A549 (cell line): ENCODE results near the gene MAP1S. TPM values are rescaled to one million over a fixed set of nuclear protein-coding genes. Genes with fewer than 3 reads are reported as not detected.

Experiments used
- ATAC-seq, 2 experiments: fragments of 200-7000 bp in 1 of 2; fragments of >200 bp in 1 of 2; cut with Nextera tagmentation in 1 of 2; cut with Tn5 transposase in 1 of 2; 3 replicates each; pipeline versions ENCODE4 v1.8.0 to v1.9.1; 2018 to 2020; ENCODE audit warnings: mild to moderate bottlenecking in 1 of 2, moderate library complexity in 1 of 2
- CTCF ChIA-PET: fragments of 300-600 bp; sonication (Branson Sonifier 250); formaldehyde crosslinking; extraction: SDS; loops from one replicate; lab custom pipeline; 2021; ENCODE audit warnings: antibody characterized with exemption, inconsistent platforms; lab: Yijun Ruan, JAX
- POLR2A ChIA-PET: fragments of 350-600 bp; formaldehyde crosslinking; extraction: SDS; loops from one replicate; lab custom pipeline; 2021; ENCODE audit warnings: antibody characterized with exemption, inconsistent platforms; lab: Yijun Ruan, JAX
- DNase-seq, 2 experiments: peaks; one replicate each; pipeline versions ENCODE4 v3.0.0 to v3.0.0-alpha.2; 2011 to 2016; ENCODE audit warnings: low read depth in 1 of 2, low spot score in 1 of 2
- FAIRE-seq: peaks from 2 replicates; lab custom pipeline; 2011; peaks lifted over from hg19 to GRCh38; lab: Jason Lieb, UNC
- H3K27ac ChIP-seq, 2 experiments: fragments of >200 bp; sonication (Bioruptor Twin); formaldehyde crosslinking; 3 replicates each; pipeline ENCODE4 v1.5.1; 2016 to 2017
- H3K4me1 ChIP-seq: fragments of >200 bp; sonication (Bioruptor Twin); formaldehyde crosslinking; 3 replicates; pipeline ENCODE4 v1.6.1; 2016
- H3K4me2 ChIP-seq: fragments of >200 bp; sonication (Bioruptor Twin); formaldehyde crosslinking; 3 replicates; pipeline ENCODE4 v1.6.1; 2016
- H3K4me3 ChIP-seq: fragments of >200 bp; sonication (Bioruptor Twin); formaldehyde crosslinking; 3 replicates; pipeline ENCODE4 v1.5.1; 2016
- H3K9me3 ChIP-seq: fragments of >200 bp; sonication (Bioruptor Twin); formaldehyde crosslinking; 3 replicates; pipeline ENCODE4 v1.6.1; 2016
- CBX2 ChIP-seq: fragments of 200-600 bp; sonication (generic); IDR thresholded peaks from 2 replicates; pipeline ENCODE4 v1.6.1; 2016; ENCODE audit warnings: low read depth, mild to moderate bottlenecking, borderline replicate concordance
- CBX8 ChIP-seq: fragments of 200-600 bp; sonication (generic); IDR thresholded peaks from 2 replicates; pipeline ENCODE4 v1.6.1; 2016
- EHF ChIP-seq: fragments of 250-450 bp; sonication (Bioruptor Pico); IDR thresholded peaks from 2 replicates; pipeline ENCODE4 v1.5.0; 2020; ENCODE audit warnings: mild to moderate bottlenecking
- FOXS1 ChIP-seq: fragments of 250-450 bp; sonication (Bioruptor Pico); IDR thresholded peaks from 2 replicates; pipeline ENCODE4 v1.5.0; 2020; ENCODE audit warnings: mild to moderate bottlenecking, moderate library complexity
- HEYL ChIP-seq: fragments of 250-450 bp; sonication (Bioruptor Pico); IDR thresholded peaks from 2 replicates; pipeline ENCODE4 v1.8.0; 2021; ENCODE audit warnings: mild to moderate bottlenecking, moderate library complexity
- HOXA7 ChIP-seq: fragments of 250-450 bp; sonication (Bioruptor Pico); IDR thresholded peaks from 2 replicates; pipeline ENCODE4 v1.5.0; 2020; ENCODE audit warnings: mild to moderate bottlenecking, moderate library complexity
- HOXB13 ChIP-seq: fragments of 250-450 bp; sonication (Bioruptor Pico); IDR thresholded peaks from 2 replicates; pipeline ENCODE4 v1.5.0; 2020; ENCODE audit warnings: low read depth, mild to moderate bottlenecking, moderate library complexity
- JUN ChIP-seq, 2 experiments: fragments of >200 bp; sonication (Bioruptor Twin); formaldehyde crosslinking; IDR thresholded peaks; 2 replicates in 1 of 2; 3 replicates in 1 of 2; pipeline ENCODE4 v1.6.1; 2016 to 2017
- JUNB ChIP-seq: fragments of >200 bp; sonication (Bioruptor Twin); formaldehyde crosslinking; IDR thresholded peaks from 2 replicates; pipeline ENCODE4 v1.6.1; 2016
- KDM1A ChIP-seq: fragments of 200-600 bp; sonication (generic); IDR thresholded peaks from 2 replicates; pipeline ENCODE4 v1.6.1; 2016; ENCODE audit warnings: low read depth, mild to moderate bottlenecking
- KDM5A ChIP-seq: fragments of 200-600 bp; sonication (generic); IDR thresholded peaks from 2 replicates; pipeline ENCODE4 v1.6.1; 2016; ENCODE audit warnings: antibody characterized with exemption, mild to moderate bottlenecking
- MAFK ChIP-seq: fragments of 450-650 bp; IDR thresholded peaks from 2 replicates; pipeline ENCODE4 v1.6.1; 2014; ENCODE audit not compliant: partially characterized antibody
- MAZ ChIP-seq: fragments of 150-350 bp; IDR thresholded peaks from 2 replicates; pipeline ENCODE4 v1.6.1; 2014; ENCODE audit warnings: antibody characterized with exemption, low read depth, low read length, borderline replicate concordance
- NFE2L2 ChIP-seq: fragments of 150-350 bp; conservative IDR thresholded peaks from 2 replicates; pipeline ENCODE4 v1.6.1; 2014; ENCODE audit warnings: low read length
- PHF8 ChIP-seq: fragments of 200-600 bp; sonication (generic); IDR thresholded peaks from 2 replicates; pipeline ENCODE4 v1.6.1; 2016; ENCODE audit warnings: low read depth, mild to moderate bottlenecking, antibody characterized with exemption, moderate library complexity, borderline replicate concordance
- POLR2A ChIP-seq: IDR thresholded peaks from 2 replicates; pipeline ENCODE4 v1.6.1; 2012; ENCODE audit warnings: mild to moderate bottlenecking, low read length
- POLR2AphosphoS2 ChIP-seq: conservative IDR thresholded peaks from 2 replicates; pipeline ENCODE4 v1.6.1; 2012; ENCODE audit warnings: low read length, improper control_type of control experiment, inconsistent platforms
- RAD21 ChIP-seq, 2 experiments: fragments of >200 bp in 1 of 2; sonication (Bioruptor Twin) in 1 of 2; formaldehyde crosslinking in 1 of 2; IDR thresholded peaks in 1 of 2; conservative IDR thresholded peaks in 1 of 2; 2 replicates in 1 of 2; 3 replicates in 1 of 2; pipeline ENCODE4 v1.6.1; 2012 to 2018; ENCODE audit warnings: inconsistent platforms in 1 of 2
- RCOR1 ChIP-seq: fragments of 150-350 bp; IDR thresholded peaks from 2 replicates; pipeline ENCODE4 v1.6.1; 2014; ENCODE audit warnings: antibody characterized with exemption, low read length, low read depth
- RFX5 ChIP-seq: fragments of 450-650 bp; IDR thresholded peaks from 2 replicates; pipeline ENCODE4 v1.7.1; 2014; ENCODE audit warnings: antibody characterized with exemption, mild to moderate bottlenecking, moderate library complexity
- ZNF302 ChIP-seq: fragments of 250-450 bp; sonication (Bioruptor Pico); IDR thresholded peaks from 2 replicates; pipeline ENCODE4 v1.9.0; 2021; ENCODE audit warnings: inconsistent platforms, mild to moderate bottlenecking, moderate library complexity
- ZSCAN20 ChIP-seq: fragments of 250-450 bp; sonication (Bioruptor Pico); IDR thresholded peaks from 2 replicates; pipeline ENCODE4 v1.8.0; 2022; ENCODE audit warnings: mild to moderate bottlenecking, moderate library complexity
- WGBS: methylation state at CpG from one replicate; pipeline ENCODE4 v1.1.6; 2017; ENCODE audit errors: missing lambda C conversion rate; 5-methylcytosine and 5-hydroxymethylcytosine counted together
- polyA plus RNA-seq, 4 experiments: library from polyadenylated mRNA; depleted of rRNA in 3 of 4; stranded (reverse); fragments of >200 nt; fragmentation: RNase III in 1 of 4; extraction: RNeasy Plus Mini Kit Qiagen cat#74134 plus additional on column Dnase treatment in 1 of 4; gene quantifications; 2 replicates in 3 of 4; 3 replicates in 1 of 4; pipeline ENCODE4 v1.2.3, GENCODE V29; 2011 to 2017
- TF ChIP-seq, protein P1 (sequence below): fragments of >200 bp; sonication (Bioruptor Twin); formaldehyde crosslinking; IDR thresholded peaks from 2 replicates; pipeline ENCODE4 v1.6.1; 2016
- TF ChIP-seq, protein P2 (sequence below): IDR thresholded peaks from 2 replicates; pipeline ENCODE4 v1.6.1; 2012
- TF ChIP-seq, protein P3 (sequence below): fragments of >200 bp; sonication (Bioruptor Twin); formaldehyde crosslinking; IDR thresholded peaks from 3 replicates; pipeline ENCODE4 v1.5.1; 2016
- TF ChIP-seq, protein P4 (sequence below): fragments of 200-600 bp; sonication (generic); IDR thresholded peaks from 2 replicates; pipeline ENCODE4 v1.6.1; 2016; ENCODE audit warnings: antibody characterized with exemption, mild to moderate bottlenecking, moderate library complexity
- TF ChIP-seq, protein P5 (sequence below): fragments of >200 bp; sonication (Bioruptor Twin); formaldehyde crosslinking; IDR thresholded peaks from 3 replicates; pipeline ENCODE4 v1.6.1; 2016
- TF ChIP-seq, protein P6 (sequence below): IDR thresholded peaks from 2 replicates; pipeline ENCODE4 v1.6.1; 2012

The MAP1S gene
- polyA plus RNA-seq, 2 of the 4 experiments (the other 2 are of a cell fraction) = 8.3 to 26.9 TPM

DNA sequence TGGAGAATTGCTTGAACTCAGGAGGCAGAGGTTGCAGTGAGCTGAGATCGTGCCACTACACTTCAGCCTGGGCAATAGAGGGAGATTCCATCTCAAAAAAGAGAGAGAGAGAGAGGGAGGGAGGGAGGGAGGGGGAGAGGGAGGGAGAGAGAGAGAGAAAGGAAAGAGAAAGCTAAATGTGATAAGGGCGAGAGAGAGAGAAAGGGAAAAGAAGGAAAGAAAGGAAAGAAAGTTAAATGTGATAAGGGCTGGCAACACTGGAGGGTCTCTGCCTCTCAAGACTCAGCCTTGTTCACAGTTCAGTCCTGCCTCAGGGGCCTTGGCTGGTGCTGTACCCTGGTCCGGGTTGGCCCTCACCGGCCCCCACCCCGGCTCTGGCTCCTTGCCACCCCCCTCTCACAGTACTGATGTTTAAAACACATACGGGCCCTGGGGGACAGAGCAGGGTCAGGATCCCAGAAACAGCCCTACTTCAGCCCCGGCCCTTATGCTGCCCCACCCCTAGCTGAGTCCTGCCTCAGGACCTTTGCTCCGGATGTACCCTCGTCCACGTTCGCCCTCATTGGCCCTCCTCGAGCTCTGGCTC lies 3.5 kb downstream of the MAP1S start:
- CTCF ChIA-PET = interaction anchor here (0.7 to 1.5 kb wide), 2 partner anchors 45 to 117 kb away, joined by 3 read pairs; no protein-coding TSS in a partner anchor
- FAIRE-seq = no peak

DNA sequence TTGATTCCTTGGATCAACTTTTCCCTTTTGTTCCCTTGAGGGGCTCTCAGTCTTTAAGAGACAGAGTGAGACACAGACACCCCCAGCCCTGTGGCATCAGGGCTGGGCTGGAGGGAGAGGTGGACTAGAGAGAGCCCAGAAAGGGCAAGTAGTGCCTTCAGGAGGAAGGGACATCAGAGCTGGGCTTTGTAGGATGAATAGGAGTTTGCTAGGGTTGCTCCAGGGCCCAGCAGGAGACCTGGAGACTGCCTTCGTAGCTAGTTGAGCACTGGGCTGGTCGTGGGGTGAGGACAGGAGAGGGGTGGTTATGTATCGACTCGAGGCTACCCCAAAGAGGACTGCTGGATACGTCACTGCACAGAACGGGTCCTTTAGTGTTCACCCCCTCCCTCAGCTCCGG lies 5.4 kb downstream of the MAP1S start:
- ATAC-seq = no peak
- FAIRE-seq = no peak
- CTCF ChIA-PET = interaction anchor here (1.0 to 1.7 kb wide), 4 partner anchors 15 to 50 kb away, joined by 4 to 5 read pairs (median 4); no protein-coding TSS in a partner anchor
- POLR2A ChIA-PET = no interaction called here
- DNase-seq = no peak
- 84% methylated on average over 6 of the region's 7 CpGs for WGBS
- Histone ChIP-seq H3K4me1 (peaks cover 10% of the 10 kb centered on the region), H3K4me2 (no peak overlapping the region), H3K4me3 (no peak overlapping the region), H3K27ac (no peak overlapping the region), H3K9me3 (no peaks in the 10 kb centered on the region)
- no peak for TF ChIP-seq CBX8
- no peak for TF ChIP-seq KDM1A
- no peak for TF ChIP-seq EHF (CRISPR knock-in tag)
- no peak for TF ChIP-seq RFX5
- no peak for TF ChIP-seq NFE2L2
- no peak for TF ChIP-seq FOXS1 (CRISPR knock-in tag)
- TF ChIP-seq, protein P1, sequence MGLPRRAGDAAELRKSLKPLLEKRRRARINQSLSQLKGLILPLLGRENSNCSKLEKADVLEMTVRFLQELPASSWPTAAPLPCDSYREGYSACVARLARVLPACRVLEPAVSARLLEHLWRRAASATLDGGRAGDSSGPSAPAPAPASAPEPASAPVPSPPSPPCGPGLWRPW = no peak
- TF ChIP-seq JUN (IDR thresholded peaks at IDR 0.05) = no peak
- no peak for TF ChIP-seq ZNF302 (CRISPR knock-in tag)
- no peak for TF ChIP-seq RAD21 (conservative IDR thresholded peaks at IDR 0.05 in 1 of 2, IDR thresholded peaks at IDR 0.05 in 1 of 2)
- TF ChIP-seq MAFK = no peak
- TF ChIP-seq ZSCAN20 = no peak
- TF ChIP-seq POLR2AphosphoS2 = no peak
- no peak for TF ChIP-seq JUNB
- TF ChIP-seq, protein P2, sequence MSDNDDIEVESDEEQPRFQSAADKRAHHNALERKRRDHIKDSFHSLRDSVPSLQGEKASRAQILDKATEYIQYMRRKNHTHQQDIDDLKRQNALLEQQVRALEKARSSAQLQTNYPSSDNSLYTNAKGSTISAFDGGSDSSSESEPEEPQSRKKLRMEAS = no peak
- TF ChIP-seq PHF8 = no peak

More for the DNA sequence above, 3.5 kb downstream of the MAP1S start:
- DNase-seq (no peak), ATAC-seq (no peak)
- POLR2A ChIA-PET = no interaction called here
- H3K4me3 ChIP-seq = no peak overlapping the region
- 81% methylated on average over 5 of the region's 12 CpGs for WGBS
- peaks cover 14% of the 10 kb centered on the region for H3K4me1 ChIP-seq
- H3K27ac ChIP-seq = no peak overlapping the region
- no peaks in the 10 kb centered on the region for H3K9me3 ChIP-seq
- TF ChIP-seq POLR2AphosphoS2 (no peak), HEYL (CRISPR knock-in tag) (no peak), CBX2 (no peak), KDM1A (no peak), HOXB13 (CRISPR knock-in tag) (no peak), FOXS1 (CRISPR knock-in tag) (no peak), MAZ (no peak), POLR2A (no peak), HOXA7 (CRISPR knock-in tag) (no peak), KDM5A (no peak), RCOR1 (no peak), ZNF302 (CRISPR knock-in tag) (no peak)
- TF ChIP-seq, protein P3, sequence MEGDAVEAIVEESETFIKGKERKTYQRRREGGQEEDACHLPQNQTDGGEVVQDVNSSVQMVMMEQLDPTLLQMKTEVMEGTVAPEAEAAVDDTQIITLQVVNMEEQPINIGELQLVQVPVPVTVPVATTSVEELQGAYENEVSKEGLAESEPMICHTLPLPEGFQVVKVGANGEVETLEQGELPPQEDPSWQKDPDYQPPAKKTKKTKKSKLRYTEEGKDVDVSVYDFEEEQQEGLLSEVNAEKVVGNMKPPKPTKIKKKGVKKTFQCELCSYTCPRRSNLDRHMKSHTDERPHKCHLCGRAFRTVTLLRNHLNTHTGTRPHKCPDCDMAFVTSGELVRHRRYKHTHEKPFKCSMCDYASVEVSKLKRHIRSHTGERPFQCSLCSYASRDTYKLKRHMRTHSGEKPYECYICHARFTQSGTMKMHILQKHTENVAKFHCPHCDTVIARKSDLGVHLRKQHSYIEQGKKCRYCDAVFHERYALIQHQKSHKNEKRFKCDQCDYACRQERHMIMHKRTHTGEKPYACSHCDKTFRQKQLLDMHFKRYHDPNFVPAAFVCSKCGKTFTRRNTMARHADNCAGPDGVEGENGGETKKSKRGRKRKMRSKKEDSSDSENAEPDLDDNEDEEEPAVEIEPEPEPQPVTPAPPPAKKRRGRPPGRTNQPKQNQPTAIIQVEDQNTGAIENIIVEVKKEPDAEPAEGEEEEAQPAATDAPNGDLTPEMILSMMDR = no peak
- TF ChIP-seq, protein P4, sequence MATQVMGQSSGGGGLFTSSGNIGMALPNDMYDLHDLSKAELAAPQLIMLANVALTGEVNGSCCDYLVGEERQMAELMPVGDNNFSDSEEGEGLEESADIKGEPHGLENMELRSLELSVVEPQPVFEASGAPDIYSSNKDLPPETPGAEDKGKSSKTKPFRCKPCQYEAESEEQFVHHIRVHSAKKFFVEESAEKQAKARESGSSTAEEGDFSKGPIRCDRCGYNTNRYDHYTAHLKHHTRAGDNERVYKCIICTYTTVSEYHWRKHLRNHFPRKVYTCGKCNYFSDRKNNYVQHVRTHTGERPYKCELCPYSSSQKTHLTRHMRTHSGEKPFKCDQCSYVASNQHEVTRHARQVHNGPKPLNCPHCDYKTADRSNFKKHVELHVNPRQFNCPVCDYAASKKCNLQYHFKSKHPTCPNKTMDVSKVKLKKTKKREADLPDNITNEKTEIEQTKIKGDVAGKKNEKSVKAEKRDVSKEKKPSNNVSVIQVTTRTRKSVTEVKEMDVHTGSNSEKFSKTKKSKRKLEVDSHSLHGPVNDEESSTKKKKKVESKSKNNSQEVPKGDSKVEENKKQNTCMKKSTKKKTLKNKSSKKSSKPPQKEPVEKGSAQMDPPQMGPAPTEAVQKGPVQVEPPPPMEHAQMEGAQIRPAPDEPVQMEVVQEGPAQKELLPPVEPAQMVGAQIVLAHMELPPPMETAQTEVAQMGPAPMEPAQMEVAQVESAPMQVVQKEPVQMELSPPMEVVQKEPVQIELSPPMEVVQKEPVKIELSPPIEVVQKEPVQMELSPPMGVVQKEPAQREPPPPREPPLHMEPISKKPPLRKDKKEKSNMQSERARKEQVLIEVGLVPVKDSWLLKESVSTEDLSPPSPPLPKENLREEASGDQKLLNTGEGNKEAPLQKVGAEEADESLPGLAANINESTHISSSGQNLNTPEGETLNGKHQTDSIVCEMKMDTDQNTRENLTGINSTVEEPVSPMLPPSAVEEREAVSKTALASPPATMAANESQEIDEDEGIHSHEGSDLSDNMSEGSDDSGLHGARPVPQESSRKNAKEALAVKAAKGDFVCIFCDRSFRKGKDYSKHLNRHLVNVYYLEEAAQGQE = no peak
- TF ChIP-seq, protein P5, sequence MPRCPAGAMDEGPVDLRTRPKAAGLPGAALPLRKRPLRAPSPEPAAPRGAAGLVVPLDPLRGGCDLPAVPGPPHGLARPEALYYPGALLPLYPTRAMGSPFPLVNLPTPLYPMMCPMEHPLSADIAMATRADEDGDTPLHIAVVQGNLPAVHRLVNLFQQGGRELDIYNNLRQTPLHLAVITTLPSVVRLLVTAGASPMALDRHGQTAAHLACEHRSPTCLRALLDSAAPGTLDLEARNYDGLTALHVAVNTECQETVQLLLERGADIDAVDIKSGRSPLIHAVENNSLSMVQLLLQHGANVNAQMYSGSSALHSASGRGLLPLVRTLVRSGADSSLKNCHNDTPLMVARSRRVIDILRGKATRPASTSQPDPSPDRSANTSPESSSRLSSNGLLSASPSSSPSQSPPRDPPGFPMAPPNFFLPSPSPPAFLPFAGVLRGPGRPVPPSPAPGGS = no peak
- TF ChIP-seq, protein P6, sequence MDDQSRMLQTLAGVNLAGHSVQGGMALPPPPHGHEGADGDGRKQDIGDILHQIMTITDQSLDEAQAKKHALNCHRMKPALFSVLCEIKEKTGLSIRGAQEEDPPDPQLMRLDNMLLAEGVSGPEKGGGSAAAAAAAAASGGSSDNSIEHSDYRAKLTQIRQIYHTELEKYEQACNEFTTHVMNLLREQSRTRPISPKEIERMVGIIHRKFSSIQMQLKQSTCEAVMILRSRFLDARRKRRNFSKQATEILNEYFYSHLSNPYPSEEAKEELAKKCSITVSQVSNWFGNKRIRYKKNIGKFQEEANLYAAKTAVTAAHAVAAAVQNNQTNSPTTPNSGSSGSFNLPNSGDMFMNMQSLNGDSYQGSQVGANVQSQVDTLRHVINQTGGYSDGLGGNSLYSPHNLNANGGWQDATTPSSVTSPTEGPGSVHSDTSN = no peak
- TF ChIP-seq, protein P1 = no peak
- no peak overlapping the region for H3K4me2 ChIP-seq
